GM18511 (cell line): ENCODE measurements around the gene HLTF.
"Not testable (repeated sequence)": the region's sequence is repeated elsewhere in the genome, so short reads cannot be mapped to it uniquely, and the experiment has no call there.

Source experiments
- ATAC-seq: cut with Tn5 transposase; IDR thresholded peaks from one replicate; pipeline ENCODE4 v1.9.1; 2021; ENCODE audit warnings: mild to moderate bottlenecking, moderate library complexity; ENCODE audit not compliant: unreplicated experiment

HLTF gene

DNA sequence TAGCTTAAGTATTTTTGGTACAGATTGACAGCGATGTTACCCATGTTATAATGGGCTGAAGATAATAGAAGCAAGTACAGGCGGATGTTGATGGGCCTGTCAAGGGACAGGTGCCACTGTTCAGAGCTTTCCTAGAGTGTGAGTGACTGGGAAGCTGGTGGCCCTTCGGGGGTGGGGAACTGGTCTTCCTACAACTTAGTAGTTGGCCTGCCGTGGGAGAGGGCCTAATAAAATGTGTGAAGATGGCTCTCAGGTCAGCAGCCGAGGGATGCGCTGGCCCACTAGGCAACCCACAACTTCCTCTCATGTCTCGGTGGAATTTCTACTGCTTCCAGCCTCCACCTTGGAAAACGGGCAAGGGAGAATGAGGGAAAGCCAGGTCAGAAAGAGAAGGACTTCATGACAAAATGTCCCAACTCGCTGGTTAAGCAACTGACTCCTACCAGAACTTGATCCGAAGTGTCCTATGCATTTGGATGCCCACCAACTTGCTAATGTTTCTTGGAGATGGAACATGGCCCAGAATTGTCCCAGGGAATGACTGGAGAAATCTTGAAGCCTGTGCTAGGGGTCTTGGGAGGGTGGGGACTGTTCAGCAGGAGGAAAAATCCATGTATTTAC is 93.6 kb downstream of the HLTF start:
- no peak for ATAC-seq

DNA sequence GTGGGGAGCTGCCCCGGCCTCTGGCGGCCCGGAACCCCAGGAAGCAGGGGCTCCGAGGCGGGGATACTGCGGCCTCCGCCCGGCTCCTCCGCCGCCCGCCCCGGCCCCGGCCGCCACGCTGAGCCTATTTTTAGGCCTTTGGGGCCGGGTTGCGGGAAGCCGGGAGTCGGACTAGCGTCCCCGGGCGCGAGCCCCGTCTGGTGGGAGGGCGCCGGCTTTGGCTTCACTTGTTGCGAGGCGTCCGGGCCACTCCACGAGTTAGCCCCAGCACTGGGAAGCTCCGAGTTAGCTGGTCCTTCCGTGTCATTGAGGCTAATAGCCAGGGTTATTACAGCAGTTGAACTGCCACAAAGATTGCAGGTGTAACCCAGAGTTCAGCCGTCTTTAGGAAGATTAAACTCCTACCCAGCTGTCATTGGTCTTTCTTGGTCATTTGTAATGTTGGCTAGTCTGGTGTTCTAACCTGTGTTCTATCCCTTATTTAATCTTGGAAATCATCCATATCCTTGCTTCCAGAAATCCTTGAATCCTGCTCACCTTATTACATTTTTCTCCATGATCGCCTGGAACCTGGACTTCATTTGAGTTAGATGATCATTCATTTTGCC is 94.2 kb downstream of the HLTF start:
- ATAC-seq, result peak; percentile 35

DNA sequence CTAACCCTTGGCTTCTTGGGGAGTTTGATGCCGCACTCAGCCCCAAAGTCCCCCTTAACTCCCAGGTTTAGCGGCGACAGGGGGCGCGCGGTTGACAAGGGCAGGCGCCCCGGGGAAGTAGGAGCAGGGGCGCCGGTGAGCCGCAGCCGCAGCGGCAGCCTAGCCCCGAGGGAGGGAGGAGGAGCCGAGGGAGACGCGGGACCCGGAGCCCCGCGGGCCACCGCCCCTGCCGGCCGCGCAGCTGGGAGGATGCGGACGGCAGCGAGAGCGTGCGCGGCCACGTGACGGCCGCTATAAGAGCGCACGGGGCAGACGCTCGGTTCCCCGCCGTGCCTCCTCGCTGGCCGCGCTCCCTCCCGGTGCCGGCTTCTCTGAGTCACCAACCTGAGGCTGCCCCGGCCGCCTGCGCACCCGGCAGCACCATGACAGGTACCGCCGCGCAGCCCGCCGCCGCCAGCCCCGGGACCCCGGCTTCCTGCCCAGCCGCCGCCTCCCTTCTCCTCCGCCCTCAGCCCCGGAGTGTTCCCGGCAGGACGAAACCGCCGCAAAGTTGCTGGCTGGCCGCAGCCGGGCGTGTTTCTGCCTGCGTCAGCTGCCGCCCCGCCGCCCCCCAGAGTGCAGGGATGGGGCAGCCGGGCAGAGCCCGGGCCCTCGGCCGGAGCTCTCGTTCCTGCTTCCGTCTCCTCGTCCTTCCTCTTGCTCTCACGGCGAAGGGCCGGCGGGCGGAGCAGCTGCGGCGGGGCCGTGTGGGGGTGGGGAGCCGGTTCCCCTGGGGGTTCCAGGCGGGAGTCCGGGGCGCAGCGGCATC is 94.9 kb downstream of the HLTF start, which contains the start of gene GYG1:
Gene GYG1 (plus strand): TSS at position 322 of the 808 bp plus-strand sequence. CDS start 101 bp downstream, at position 423.
- ATAC-seq, result peak; percentile 85

DNA sequence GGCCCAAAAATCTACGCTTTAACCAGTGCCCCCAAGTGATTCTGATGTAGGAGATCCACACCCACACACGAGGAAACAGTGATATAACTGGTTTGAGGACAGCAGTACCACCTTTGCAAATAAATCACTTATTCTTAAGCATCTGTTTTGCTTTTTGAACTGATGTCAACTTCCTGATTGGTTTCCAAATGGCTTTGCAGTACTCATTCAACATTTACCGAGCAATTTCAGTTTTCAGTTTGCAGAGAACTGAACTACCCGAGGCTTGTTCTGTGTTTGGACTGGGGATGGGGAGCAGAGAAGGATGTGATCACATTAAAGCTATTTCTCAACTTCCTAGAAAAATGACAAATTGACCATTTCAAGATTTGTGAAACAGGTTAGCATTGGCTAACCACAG is 96.1 kb downstream of the HLTF start:
- ATAC-seq, result peak; percentile 32

DNA sequence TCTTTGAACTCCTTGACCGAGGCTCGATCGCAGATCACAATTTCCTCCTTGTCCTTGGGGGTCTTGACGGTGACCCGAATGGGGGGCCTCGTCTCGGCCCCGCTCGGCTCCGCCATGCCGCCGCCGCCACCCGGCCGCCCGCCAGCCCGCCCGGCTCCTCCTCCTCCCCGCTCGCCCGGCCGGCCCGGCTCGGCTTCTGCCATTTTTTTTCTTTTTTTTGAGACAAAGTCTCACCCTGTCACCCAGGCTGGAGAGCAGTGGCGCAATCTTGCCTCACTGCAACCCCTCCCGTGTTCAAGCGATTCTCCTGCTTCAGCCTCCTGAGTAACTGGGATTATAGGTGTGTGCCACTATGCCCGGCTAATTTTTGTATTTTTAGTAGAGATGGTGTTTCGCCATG is 98.8 kb downstream of the HLTF start:
- ATAC-seq, result not testable (repeated sequence)

DNA sequence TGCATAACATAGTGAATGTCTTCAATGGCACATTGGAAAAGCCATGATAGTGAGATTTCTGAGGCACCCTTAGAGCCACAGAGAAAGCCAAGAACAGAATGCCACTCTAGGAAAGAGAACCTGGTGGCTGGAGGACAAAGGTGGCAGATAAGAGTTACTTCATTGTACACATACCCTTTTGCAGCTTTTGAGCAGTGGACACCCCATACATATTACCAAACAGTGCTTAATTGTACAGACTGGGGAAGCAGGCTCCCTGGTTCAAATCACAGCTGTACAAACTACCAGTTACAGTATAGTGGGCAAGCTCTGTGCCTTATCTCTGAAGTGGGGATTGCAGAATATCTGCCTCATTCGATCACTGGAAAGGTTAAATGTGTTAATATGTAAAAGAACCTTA is 105.1 kb downstream of the HLTF start:
- ATAC-seq, result no peak
